ENCODE data around the gene IRGQ.

Gene IRGQ, protein sequence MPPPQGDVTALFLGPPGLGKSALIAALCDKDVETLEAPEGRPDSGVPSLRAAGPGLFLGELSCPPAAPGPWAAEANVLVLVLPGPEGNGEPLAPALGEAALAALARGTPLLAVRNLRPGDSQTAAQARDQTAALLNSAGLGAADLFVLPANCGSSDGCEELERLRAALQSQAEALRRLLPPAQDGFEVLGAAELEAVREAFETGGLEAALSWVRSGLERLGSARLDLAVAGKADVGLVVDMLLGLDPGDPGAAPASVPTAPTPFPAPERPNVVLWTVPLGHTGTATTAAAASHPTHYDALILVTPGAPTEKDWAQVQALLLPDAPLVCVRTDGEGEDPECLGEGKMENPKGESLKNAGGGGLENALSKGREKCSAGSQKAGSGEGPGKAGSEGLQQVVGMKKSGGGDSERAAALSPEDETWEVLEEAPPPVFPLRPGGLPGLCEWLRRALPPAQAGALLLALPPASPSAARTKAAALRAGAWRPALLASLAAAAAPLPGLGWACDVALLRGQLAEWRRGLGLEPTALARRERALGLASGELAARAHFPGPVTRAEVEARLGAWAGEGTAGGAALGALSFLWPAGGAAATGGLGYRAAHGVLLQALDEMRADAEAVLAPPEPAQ

GRCh38 chr19:43595999-43596841 lies at the start of gene IRGQ, which contains the start of gene ZNF576:
Gene IRGQ (minus strand): TSS chr19:43596134. CDS start chr19:43595338, 796 bp downstream.
Gene ZNF576 (plus strand): TSS chr19:43596595. CDS start chr19:43597109, 514 bp downstream.
- Histone ChIP-seq H3K36me3 (ENCODE audit: control insufficient read depth, low read depth, low read length) (peaks cover 9% of the 10 kb centered on the region), H3K4me3 (ENCODE audit: low read length) (peak within 1 kb of the TSS; percentile 86), H3K27ac (ENCODE audit: low read length) (peak within 1 kb of the TSS; percentile 60), H3K9me3 (ENCODE audit: control insufficient read depth, low read depth, low read length) (no peaks in the 10 kb centered on the region), H3K9ac (ENCODE audit: low read length) (peak within 1 kb of the TSS; percentile 80), H3K4me1 (ENCODE audit: control insufficient read depth, low read depth, low read length) (peaks cover 4% of the 10 kb centered on the region), H3K27me3 (ENCODE audit: control insufficient read depth, insufficient read depth, low read length) (no peaks in the 10 kb centered on the region)

GRCh38 chr19:43644181-43644580 lies 48.2 kb upstream of the IRGQ start:
- peaks cover 22% of the 10 kb centered on the region for H3K27me3 ChIP-seq (ENCODE audit: control insufficient read depth, insufficient read depth, low read length)
- H3K36me3 ChIP-seq (ENCODE audit: control insufficient read depth, low read depth, low read length): peaks cover 7% of the 10 kb centered on the region
- no peak overlapping the region for H3K4me3 ChIP-seq (ENCODE audit: low read length)
- H3K9ac ChIP-seq (ENCODE audit: low read length): no peak overlapping the region
- no peaks in the 10 kb centered on the region for H3K9me3 ChIP-seq (ENCODE audit: control insufficient read depth, low read depth, low read length)
- H3K4me1 ChIP-seq (ENCODE audit: control insufficient read depth, low read depth, low read length): no peaks in the 10 kb centered on the region
- no peak overlapping the region for H3K27ac ChIP-seq (ENCODE audit: low read length)

GRCh38 chr19:43643326-43643725 lies 47.4 kb upstream of the IRGQ start:
- no peak overlapping the region for H3K27ac ChIP-seq (ENCODE audit: low read length)
- peaks cover 31% of the 10 kb centered on the region for H3K27me3 ChIP-seq (ENCODE audit: control insufficient read depth, insufficient read depth, low read length)
- H3K4me1 ChIP-seq (ENCODE audit: control insufficient read depth, low read depth, low read length): peaks cover 4% of the 10 kb centered on the region
- no peaks in the 10 kb centered on the region for H3K36me3 ChIP-seq (ENCODE audit: control insufficient read depth, low read depth, low read length)
- no peak overlapping the region for H3K4me3 ChIP-seq (ENCODE audit: low read length)
- H3K9ac ChIP-seq (ENCODE audit: low read length): no peak overlapping the region
- no peaks in the 10 kb centered on the region for H3K9me3 ChIP-seq (ENCODE audit: control insufficient read depth, low read depth, low read length)

DNA sequence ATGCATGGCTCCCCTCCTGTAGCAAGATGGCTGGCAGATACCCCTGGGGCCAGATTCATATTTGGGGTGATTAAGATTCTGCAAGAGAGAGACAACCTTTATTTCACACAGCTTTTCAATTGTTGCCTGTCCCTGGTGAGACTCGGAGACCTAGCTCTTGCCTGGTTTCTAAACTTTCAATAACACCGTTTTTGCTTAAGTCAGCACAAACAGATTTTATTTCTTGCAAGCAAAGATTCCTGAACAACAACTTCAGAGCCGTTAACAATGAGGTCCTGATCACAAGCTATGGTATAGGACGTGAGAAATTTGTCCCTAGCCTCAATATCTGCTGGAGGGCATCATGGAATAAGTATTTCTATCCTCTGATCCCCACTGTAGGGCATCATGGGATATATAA lies 46.6 kb upstream of the IRGQ start:
- no peak overlapping the region for H3K4me3 ChIP-seq (ENCODE audit: low read length)
- H3K27ac ChIP-seq (ENCODE audit: low read length): no peak overlapping the region
- no peaks in the 10 kb centered on the region for H3K36me3 ChIP-seq (ENCODE audit: control insufficient read depth, low read depth, low read length)
- H3K9ac ChIP-seq (ENCODE audit: low read length): no peak overlapping the region
- H3K4me1 ChIP-seq (ENCODE audit: control insufficient read depth, low read depth, low read length): peaks cover 4% of the 10 kb centered on the region
- no peaks in the 10 kb centered on the region for H3K9me3 ChIP-seq (ENCODE audit: control insufficient read depth, low read depth, low read length)
- H3K27me3 ChIP-seq (ENCODE audit: control insufficient read depth, insufficient read depth, low read length): peaks cover 39% of the 10 kb centered on the region

GRCh38 chr19:43641333-43641732 lies 45.4 kb upstream of the IRGQ start:
- Histone ChIP-seq H3K27me3 (ENCODE audit: control insufficient read depth, insufficient read depth, low read length) (peaks cover 46% of the 10 kb centered on the region), H3K9me3 (ENCODE audit: control insufficient read depth, low read depth, low read length) (no peaks in the 10 kb centered on the region), H3K9ac (ENCODE audit: low read length) (no peak overlapping the region), H3K4me1 (ENCODE audit: control insufficient read depth, low read depth, low read length) (peaks cover 5% of the 10 kb centered on the region), H3K27ac (ENCODE audit: low read length) (no peak overlapping the region), H3K4me3 (ENCODE audit: low read length) (no peak overlapping the region), H3K36me3 (ENCODE audit: control insufficient read depth, low read depth, low read length) (no peaks in the 10 kb centered on the region)

GRCh38 chr19:43640424-43640757 lies 44.5 kb upstream of the IRGQ start:
- peaks cover 8% of the 10 kb centered on the region for H3K4me1 ChIP-seq (ENCODE audit: control insufficient read depth, low read depth, low read length)
- peak overlapping the region; percentile 70 for H3K4me3 ChIP-seq (ENCODE audit: low read length)
- H3K9me3 ChIP-seq (ENCODE audit: control insufficient read depth, low read depth, low read length): no peaks in the 10 kb centered on the region
- H3K27ac ChIP-seq (ENCODE audit: low read length): no peak overlapping the region
- no peak overlapping the region for H3K9ac ChIP-seq (ENCODE audit: low read length)
- peaks cover 46% of the 10 kb centered on the region for H3K27me3 ChIP-seq (ENCODE audit: control insufficient read depth, insufficient read depth, low read length)
- H3K36me3 ChIP-seq (ENCODE audit: control insufficient read depth, low read depth, low read length): no peaks in the 10 kb centered on the region

DNA sequence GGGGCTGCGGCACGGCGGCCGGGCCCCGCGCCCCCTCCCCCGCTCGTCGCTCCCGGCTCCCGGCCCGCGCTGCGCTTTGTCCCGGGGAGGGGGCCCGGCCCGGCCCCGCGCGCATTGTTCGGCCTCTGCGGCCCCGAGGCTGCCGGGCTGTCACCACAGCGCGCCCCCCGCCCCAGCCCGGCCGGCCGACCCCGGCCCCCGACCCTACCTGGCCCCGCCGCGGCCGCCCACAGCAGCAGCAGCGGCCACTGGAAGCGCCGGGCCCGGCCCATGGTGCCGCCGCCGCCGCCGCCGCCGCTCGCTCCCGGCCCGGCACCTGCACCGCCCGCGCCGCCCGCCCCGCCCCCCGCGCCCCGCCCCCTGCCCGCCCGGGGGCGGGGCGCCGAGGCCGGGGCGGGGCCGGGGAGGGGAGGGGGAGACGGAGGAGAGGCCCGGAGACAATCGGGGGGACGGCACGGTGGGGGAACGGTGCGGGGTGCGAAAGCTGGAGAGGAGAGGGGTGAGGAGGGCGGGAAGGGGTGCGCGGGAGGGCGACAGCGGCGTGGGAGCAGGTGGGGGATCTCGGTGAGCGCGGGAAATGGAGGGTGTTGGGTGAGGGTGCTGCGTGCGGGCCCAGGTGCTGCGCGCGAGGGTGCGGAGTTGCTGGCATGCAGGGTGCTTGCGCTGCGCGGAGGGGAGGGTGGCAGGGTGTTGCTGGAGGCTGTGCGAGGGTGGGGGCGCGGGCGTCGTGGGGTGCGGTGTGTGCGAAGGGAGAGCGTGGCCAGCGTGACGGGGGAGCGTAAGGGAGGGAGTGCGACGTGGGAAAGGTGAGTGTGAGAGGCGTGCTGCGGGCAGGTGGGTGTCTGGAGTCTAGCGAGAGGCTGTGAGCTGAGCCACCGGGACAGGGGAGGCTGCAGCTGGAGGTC lies 43.8 kb upstream of the IRGQ start, which contains the start of gene CADM4:
Gene CADM4, minus strand, starts transcription at position 332 of the 905 bp plus-strand sequence. Its CDS starts 60 bp downstream, at position 272.
- Histone ChIP-seq H3K9me3 (ENCODE audit: control insufficient read depth, low read depth, low read length) (no peaks in the 10 kb centered on the region), H3K36me3 (ENCODE audit: control insufficient read depth, low read depth, low read length) (no peaks in the 10 kb centered on the region), H3K27ac (ENCODE audit: low read length) (no peak within 1 kb of the TSS), H3K4me1 (ENCODE audit: control insufficient read depth, low read depth, low read length) (peaks cover 8% of the 10 kb centered on the region), H3K9ac (ENCODE audit: low read length) (peak within 1 kb of the TSS; percentile 49), H3K27me3 (ENCODE audit: control insufficient read depth, insufficient read depth, low read length) (peaks cover 46% of the 10 kb centered on the region), H3K4me3 (ENCODE audit: low read length) (peak within 1 kb of the TSS; percentile 72)

- Histone ChIP-seq H3K4me3 (ENCODE audit: low read length) (peak overlapping the region; percentile 72), H3K36me3 (ENCODE audit: control insufficient read depth, low read depth, low read length) (no peaks in the 10 kb centered on the region), H3K27ac (ENCODE audit: low read length) (no peak overlapping the region), H3K27me3 (ENCODE audit: control insufficient read depth, insufficient read depth, low read length) (peaks cover 46% of the 10 kb centered on the region), H3K9me3 (ENCODE audit: control insufficient read depth, low read depth, low read length) (no peaks in the 10 kb centered on the region), H3K4me1 (ENCODE audit: control insufficient read depth, low read depth, low read length) (peaks cover 10% of the 10 kb centered on the region), H3K9ac (ENCODE audit: low read length) (peak overlapping the region; percentile 49)
Measured at GRCh38 chr19:43638995-43639518, 43.1 kb upstream of the IRGQ start.

- Histone ChIP-seq H3K27ac (ENCODE audit: low read length) (no peak overlapping the region), H3K9me3 (ENCODE audit: control insufficient read depth, low read depth, low read length) (no peaks in the 10 kb centered on the region), H3K36me3 (ENCODE audit: control insufficient read depth, low read depth, low read length) (no peaks in the 10 kb centered on the region), H3K9ac (ENCODE audit: low read length) (peak overlapping the region; percentile 49), H3K4me3 (ENCODE audit: low read length) (peak overlapping the region; percentile 72), H3K27me3 (ENCODE audit: control insufficient read depth, insufficient read depth, low read length) (peaks cover 46% of the 10 kb centered on the region), H3K4me1 (ENCODE audit: control insufficient read depth, low read depth, low read length) (peaks cover 11% of the 10 kb centered on the region)
Measured at GRCh38 chr19:43638214-43638994, 42.5 kb upstream of the IRGQ start.

DNA sequence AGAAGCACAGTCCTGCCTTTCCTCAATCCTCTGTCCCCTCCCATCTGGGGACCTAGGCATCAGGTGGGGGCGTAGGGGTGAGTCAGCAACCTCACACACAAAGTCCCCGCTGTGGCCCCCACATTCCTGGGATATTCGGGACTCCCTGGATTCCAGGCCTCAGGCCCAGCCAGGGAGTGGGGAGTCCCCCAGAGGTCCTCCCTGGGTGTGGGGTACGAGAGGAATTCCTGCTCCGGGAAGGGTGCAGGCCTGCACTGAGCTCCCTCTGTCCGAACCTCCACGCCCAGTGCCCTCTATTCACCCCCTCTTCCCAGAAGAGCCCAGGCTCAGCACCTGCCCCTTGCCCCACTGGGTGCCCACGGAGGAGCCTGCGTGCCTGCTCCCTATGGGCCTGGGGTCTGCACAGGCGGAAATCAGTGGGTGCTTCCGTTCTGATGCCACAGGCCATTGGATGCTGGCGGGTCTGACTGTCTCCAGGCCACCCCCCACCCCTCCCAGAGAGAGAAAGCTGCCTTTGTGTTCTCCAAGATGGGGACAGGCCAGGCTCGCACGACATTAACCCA lies 40.3 kb upstream of the IRGQ start:
- H3K9ac ChIP-seq (ENCODE audit: low read length): no peak overlapping the region
- H3K4me1 ChIP-seq (ENCODE audit: control insufficient read depth, low read depth, low read length): peaks cover 11% of the 10 kb centered on the region
- no peaks in the 10 kb centered on the region for H3K9me3 ChIP-seq (ENCODE audit: control insufficient read depth, low read depth, low read length)
- peaks cover 39% of the 10 kb centered on the region for H3K27me3 ChIP-seq (ENCODE audit: control insufficient read depth, insufficient read depth, low read length)
- no peak overlapping the region for H3K4me3 ChIP-seq (ENCODE audit: low read length)
- no peaks in the 10 kb centered on the region for H3K36me3 ChIP-seq (ENCODE audit: control insufficient read depth, low read depth, low read length)
- H3K27ac ChIP-seq (ENCODE audit: low read length): no peak overlapping the region
